Measurements from ENCODE around the gene CYB5RL. TPM values are rescaled to one million over a fixed set of nuclear protein-coding genes. Genes with fewer than 3 reads are reported as not detected.
"Not testable (repeated sequence)": the region's sequence is repeated elsewhere in the genome, so short reads cannot be mapped to it uniquely, and the experiment has no call there.

The CYB5RL gene
- polyA plus RNA-seq, 3 donors from 2014 or later: 1.5 to 3.6 (median 3.3) TPM

DNA sequence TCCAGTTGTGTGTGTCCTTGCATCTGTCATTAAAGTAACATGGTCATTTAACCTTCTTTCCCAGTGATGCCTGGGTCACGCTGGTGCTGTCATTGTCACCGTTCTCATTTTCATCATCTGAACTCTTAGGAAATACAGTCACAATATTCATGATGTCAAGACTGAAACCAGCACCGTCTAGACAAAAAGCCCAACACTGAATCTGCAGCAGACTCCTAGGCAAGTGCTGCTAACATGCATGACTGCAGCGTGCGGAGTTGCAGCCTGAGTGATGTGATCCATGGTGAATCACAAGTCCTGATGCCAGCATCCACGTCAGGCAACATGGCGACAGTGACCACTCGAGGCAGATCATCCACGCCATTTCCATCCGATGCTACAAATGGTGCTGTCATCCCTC is 37.8 kb upstream of the CYB5RL start:
- peaks cover 7 to 17% of the 10 kb centered on the region in 2 donors for H3K4me1 Mint-ChIP-seq
- no peak overlapping the region for H3K4me3 Mint-ChIP-seq
- H3K27me3 Mint-ChIP-seq (ENCODE audit: low read depth in 3 of 3): peaks cover 0 to 16% (median 15%) of the 10 kb centered on the region in 3 donors
- H3K9me3 Mint-ChIP-seq: no peaks in the 10 kb centered on the region
- peaks cover 16 to 20% (median 17%) of the 10 kb centered on the region in 3 donors for H3K36me3 Mint-ChIP-seq
- DNase-seq: no peak
- peak overlapping the region in 1 of 6 donors; percentile 73 for H3K27ac Mint-ChIP-seq

DNA sequence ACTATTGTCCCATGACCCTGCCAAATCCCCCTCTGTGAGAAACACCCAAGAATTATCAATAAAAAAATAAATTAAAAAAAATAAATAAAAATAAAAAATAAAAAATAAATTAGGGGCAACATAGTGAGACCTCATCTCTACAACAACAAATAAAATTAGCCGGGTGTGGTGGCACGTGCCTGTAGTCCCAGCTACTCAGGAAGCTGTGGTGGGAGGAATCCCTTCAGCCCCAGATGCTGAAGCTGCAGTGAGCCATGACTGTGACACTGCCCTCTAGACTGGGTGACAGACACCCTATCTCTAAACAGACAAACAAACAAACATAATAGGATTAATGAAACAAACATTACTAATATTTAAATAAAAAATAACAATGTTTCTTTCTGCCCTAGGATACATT is 34.5 kb upstream of the CYB5RL start:
- no peak overlapping the region for H3K4me3 Mint-ChIP-seq
- no peak for DNase-seq
- peaks cover 24 to 45% of the 10 kb centered on the region in 2 donors for H3K4me1 Mint-ChIP-seq
- H3K36me3 Mint-ChIP-seq: peaks cover 16 to 20% (median 17%) of the 10 kb centered on the region in 3 donors
- H3K9me3 Mint-ChIP-seq: no peaks in the 10 kb centered on the region
- peaks cover 0 to 22% (median 15%) of the 10 kb centered on the region in 3 donors for H3K27me3 Mint-ChIP-seq (ENCODE audit: low read depth in 3 of 3)
- no peak overlapping the region for H3K27ac Mint-ChIP-seq

DNA sequence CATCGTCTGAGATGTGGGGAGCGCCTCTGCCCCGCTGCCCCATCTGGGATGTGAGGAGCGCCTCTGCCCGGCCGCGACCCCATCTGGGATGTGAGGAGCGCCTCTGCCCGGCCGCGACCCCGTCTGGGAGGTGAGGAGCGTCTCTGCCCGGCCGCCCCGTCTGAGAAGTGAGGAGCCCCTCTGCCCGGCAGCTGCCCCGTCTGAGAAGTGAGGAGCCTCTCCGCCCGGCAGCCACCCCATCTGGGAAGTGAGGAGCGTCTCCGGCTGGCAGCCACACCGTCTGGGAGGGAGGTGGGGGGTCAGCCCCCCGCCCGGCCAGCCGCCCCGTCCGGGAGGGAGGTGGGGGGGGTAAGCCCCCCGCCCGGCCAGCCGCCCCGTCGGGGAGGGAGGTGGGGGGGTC is 33.4 kb upstream of the CYB5RL start:
- not testable (repeated sequence) for H3K4me3 Mint-ChIP-seq, H3K27ac Mint-ChIP-seq, DNase-seq, H3K9me3 Mint-ChIP-seq
- Mint-ChIP-seq H3K36me3 (peaks cover 15 to 16% (median 16%) of the 10 kb centered on the region in 3 donors), H3K27me3 (ENCODE audit: low read depth in 3 of 3) (peaks cover 0 to 24% (median 13%) of the 10 kb centered on the region in 3 donors), H3K4me1 (peaks cover 28 to 49% of the 10 kb centered on the region in 2 donors)

DNA sequence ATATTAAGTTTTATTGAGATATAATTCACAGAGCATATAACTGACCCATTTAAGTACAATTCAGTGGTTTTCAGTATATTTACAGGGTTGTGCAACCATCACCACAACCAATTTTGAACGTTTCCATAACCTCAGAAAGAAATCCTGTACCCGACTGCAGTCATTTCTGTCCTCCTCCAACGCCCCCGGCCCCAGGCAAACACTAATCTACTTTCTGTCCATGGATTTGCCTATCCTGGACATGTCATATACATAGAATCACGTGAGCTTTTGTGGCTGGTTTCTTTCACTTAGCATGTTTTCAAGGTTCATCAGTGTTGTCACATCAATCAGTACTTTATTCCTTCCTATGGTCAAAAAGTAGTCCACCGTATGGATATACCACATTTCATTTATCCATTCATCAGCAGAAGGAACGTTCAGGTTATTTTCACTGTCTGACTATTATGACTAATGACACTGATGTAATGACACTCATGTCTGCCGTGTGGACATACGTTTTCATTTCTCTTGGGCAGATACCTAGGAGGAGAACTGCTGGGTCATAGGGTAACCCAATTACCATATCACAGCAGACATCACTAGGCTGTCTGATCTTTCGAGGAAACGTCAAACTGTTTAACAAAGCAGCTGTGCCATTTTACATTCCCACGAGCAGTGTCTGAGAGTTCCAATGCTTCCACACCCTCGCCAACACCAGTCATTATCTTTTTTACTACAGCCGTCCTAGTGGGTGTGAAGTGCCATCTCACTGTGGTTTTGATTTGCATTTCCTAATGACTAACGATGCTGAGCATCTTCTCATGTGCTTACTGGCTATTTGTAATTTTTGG is 30.9 kb upstream of the CYB5RL start:
- Mint-ChIP-seq H3K4me1 (peaks cover 29 to 40% of the 10 kb centered on the region in 2 donors), H3K4me3 (peak overlapping the region in 1 of 5 donors; percentile 3), H3K9me3 (no peaks in the 10 kb centered on the region), H3K27ac (peak overlapping the region; percentile 42 to 81 (median 64)), H3K36me3 (peaks cover 3 to 7% (median 4%) of the 10 kb centered on the region in 3 donors), H3K27me3 (ENCODE audit: low read depth in 3 of 3) (peaks cover 0 to 32% (median 16%) of the 10 kb centered on the region in 3 donors)
- peak; percentile 10 to 39 (median 19) for DNase-seq

DNA sequence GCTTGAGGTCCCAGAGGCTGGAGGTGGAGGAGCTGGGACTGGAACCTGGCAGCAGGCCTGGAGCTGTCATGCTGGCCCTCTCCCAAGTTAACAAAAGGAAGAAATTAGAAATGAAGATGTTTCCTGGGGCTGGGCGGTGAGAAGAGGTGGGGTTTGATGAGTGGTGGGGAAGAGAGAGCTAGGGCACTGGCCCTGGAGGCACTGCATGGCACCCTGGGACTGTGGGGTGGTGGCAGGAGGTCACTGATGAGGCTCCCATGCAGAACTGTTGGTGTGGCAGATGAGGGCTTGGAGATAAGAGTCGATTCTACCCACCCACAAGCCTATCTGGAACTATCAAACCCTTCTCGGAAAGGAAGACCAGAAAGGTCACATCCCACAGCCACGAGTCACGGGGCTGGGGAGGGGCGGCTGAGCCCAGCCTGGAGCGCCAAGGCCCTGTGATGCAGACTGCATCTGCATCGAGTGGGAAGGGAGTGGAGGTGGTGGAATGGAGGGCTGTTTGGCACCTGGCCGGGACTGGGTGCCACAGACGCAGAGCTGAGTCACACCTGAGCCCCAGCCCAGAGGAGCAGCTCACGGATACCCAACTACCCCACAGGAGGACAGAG is 29.6 kb upstream of the CYB5RL start:
- Mint-ChIP-seq H3K27ac (peak overlapping the region in 5 of 6 donors; percentile 4 to 56 (median 45)), H3K4me1 (peaks cover 25 to 33% of the 10 kb centered on the region in 2 donors), H3K27me3 (ENCODE audit: low read depth in 3 of 3) (peaks cover 2 to 29% (median 21%) of the 10 kb centered on the region in 3 donors), H3K36me3 (peaks cover 6 to 12% (median 6%) of the 10 kb centered on the region in 3 donors), H3K4me3 (no peak overlapping the region), H3K9me3 (no peaks in the 10 kb centered on the region)
- no peak for DNase-seq

DNA sequence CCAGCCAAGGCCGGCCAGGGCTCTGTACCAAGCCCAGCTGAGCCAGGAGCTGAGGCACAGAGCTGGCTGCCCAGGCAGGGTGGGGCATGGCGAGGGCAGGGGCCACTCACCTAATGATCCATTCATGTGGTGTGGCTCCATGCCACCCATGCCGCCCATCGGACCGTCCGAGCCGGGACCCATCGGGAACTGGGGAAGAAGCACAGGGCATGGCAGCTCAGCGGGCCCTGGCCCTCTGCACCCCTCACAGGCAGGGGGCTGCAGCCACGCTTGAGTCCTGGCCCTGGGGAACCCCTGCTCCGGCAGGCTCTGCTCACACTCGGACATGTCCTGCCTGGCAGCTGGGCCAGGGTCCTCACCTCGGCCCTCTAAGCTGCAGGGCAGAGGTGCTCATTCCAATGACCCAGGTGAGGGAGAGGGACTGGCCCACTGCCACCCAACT is 28.8 kb upstream of the CYB5RL start:
- Mint-ChIP-seq H3K9me3 (no peaks in the 10 kb centered on the region), H3K4me3 (no peak overlapping the region), H3K27ac (peak overlapping the region in 2 of 6 donors; percentile 28 to 30), H3K4me1 (peaks cover 25 to 37% of the 10 kb centered on the region in 2 donors), H3K27me3 (ENCODE audit: low read depth in 3 of 3) (peaks cover 2 to 32% (median 26%) of the 10 kb centered on the region in 3 donors), H3K36me3 (peaks cover 6 to 12% (median 6%) of the 10 kb centered on the region in 3 donors)
- no peak for DNase-seq

DNA sequence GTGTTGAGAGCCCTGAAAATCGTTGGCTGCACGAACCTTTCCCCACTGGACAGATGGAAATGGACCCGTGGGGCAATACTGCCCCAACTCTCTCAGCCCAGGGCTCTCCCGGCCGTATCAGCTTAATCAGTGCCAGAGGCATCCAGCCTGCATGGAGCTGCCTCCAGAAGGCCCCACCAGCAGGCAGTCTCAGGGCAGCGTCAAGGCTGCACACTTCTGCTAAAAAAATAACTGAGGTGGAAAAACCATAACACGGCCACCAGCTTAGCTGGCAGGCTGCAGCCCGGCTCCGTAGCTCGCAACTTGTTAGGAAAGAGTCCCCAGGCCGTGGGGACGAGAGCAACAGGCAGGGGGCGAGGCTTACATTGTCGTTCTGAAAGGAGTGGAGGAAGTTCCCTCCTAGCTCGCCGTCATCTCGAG is 28.1 kb upstream of the CYB5RL start:
- no peak overlapping the region for H3K4me3 Mint-ChIP-seq
- peaks cover 25 to 38% of the 10 kb centered on the region in 2 donors for H3K4me1 Mint-ChIP-seq
- peak overlapping the region in 4 of 6 donors; percentile 26 to 77 (median 36) for H3K27ac Mint-ChIP-seq
- peaks cover 2 to 34% (median 28%) of the 10 kb centered on the region in 3 donors for H3K27me3 Mint-ChIP-seq (ENCODE audit: low read depth in 3 of 3)
- no peaks in the 10 kb centered on the region for H3K9me3 Mint-ChIP-seq
- DNase-seq: no peak
- peaks cover 6 to 12% (median 6%) of the 10 kb centered on the region in 3 donors for H3K36me3 Mint-ChIP-seq

DNA sequence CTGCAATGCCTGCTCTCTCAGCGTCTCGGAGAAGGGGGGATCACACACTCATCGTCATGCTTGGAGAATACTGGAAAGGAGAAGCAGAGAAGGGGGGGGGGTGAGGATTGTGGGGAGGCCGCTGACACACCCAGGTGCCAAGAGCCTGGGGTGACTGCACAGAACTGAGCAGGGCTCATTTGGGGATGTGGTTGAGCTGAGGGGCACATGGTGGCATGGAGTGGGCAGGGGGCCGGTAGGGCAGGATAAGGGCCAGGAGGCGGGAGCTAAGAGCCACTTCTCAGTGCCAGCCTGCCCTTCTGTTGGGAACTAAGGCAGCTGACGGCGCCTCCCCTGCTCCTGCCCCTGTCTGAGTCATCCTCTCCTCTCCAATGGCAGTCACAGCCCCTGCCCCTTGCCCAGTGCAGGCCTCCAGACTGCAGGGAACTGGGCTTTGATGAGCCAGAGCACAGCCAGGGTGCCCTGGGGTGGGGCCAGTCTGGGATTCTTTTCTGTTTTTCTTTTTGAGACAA is 27.3 kb upstream of the CYB5RL start:
- Mint-ChIP-seq H3K4me3 (no peak overlapping the region), H3K27ac (peak overlapping the region in 3 of 6 donors; percentile 12 to 30 (median 24)), H3K4me1 (peaks cover 25 to 43% of the 10 kb centered on the region in 2 donors), H3K27me3 (ENCODE audit: low read depth in 3 of 3) (peaks cover 2 to 35% (median 28%) of the 10 kb centered on the region in 3 donors), H3K36me3 (peaks cover 6 to 12% (median 6%) of the 10 kb centered on the region in 3 donors), H3K9me3 (no peaks in the 10 kb centered on the region)
- DNase-seq: no peak

DNA sequence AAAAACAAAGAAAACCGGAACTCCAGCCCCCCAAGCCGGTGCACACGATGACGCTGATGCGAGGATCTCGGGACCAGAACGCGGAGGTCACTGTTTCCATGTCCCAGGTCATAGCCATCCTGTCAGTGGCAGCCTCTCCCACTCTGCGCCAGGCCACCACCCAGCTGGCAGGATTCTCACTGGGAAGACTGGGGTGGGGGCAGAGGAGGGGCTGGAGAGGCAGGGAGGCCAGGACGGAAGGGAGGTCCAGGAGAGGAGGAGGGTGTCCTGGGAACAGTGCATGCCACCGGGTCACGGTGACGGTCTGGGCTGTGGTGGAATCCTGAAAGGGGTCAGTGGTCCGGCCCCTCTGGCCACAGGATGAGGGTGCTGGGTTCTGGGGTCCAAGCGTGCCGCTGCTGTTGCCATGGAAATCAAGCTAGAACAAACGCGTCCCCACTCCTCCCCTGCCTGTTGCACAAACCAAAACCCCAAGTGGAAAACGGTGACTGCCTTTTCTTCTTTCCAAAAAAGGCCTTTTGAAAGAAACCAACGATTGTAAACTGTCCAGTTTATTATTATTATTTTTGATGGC is 26.2 kb upstream of the CYB5RL start:
- Mint-ChIP-seq H3K4me1 (peaks cover 20 to 32% of the 10 kb centered on the region in 2 donors), H3K4me3 (no peak overlapping the region), H3K27me3 (ENCODE audit: low read depth in 3 of 3) (peaks cover 2 to 35% (median 26%) of the 10 kb centered on the region in 3 donors), H3K27ac (peak overlapping the region in 1 of 6 donors; percentile 38), H3K36me3 (peaks cover 6 to 12% (median 6%) of the 10 kb centered on the region in 3 donors), H3K9me3 (no peaks in the 10 kb centered on the region)
- no peak for DNase-seq

DNA sequence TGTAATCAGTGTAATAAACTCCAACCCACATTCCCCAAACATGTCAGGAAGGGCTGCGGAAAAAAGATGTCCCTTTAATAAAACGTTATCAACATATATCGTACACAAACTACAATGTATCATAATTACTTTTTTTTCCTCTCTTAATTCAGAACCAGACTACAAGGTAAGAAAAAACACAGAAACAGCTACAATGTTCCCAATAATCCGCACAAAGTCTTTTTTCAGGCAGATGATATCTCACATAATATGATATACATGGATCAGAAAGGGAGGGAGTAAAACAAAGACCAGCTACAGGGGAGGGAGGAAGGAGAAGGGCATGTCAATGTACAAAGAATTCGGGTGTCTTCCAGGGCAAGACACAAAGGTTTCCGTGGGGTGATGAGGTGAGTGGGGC is 25.5 kb upstream of the CYB5RL start:
- DNase-seq: no peak
- Mint-ChIP-seq H3K4me3 (no peak overlapping the region), H3K9me3 (no peaks in the 10 kb centered on the region), H3K27me3 (ENCODE audit: low read depth in 3 of 3) (peaks cover 2 to 34% (median 26%) of the 10 kb centered on the region in 3 donors), H3K27ac (peak overlapping the region in 4 of 6 donors; percentile 37 to 52 (median 38)), H3K4me1 (peaks cover 13 to 25% of the 10 kb centered on the region in 2 donors), H3K36me3 (peaks cover 6 to 12% (median 6%) of the 10 kb centered on the region in 3 donors)

DNA sequence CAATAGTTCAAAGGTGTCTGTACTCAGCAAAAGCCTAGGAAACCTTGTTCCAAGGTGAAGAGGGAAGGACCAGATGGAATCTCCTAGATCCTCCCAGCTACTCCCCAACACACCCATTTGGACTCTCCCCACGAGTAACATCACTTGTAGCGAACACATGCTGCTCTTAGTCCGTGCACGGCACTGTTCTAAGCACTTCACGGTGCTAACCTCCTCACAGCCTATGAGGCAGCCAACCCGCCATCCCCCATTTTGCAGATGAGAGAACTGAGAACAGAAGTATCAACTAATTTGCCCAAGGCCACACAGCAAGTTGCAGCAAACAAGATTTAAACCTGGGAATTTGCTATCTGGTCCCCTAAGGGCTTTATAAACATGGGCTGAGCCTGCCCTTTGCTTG is 24.4 kb upstream of the CYB5RL start:
- no peak for DNase-seq
- Mint-ChIP-seq H3K9me3 (no peaks in the 10 kb centered on the region), H3K4me3 (no peak overlapping the region), H3K4me1 (peaks cover 10 to 15% of the 10 kb centered on the region in 2 donors), H3K36me3 (peaks cover 6 to 12% (median 10%) of the 10 kb centered on the region in 3 donors), H3K27ac (peak overlapping the region in 3 of 6 donors; percentile 13 to 61 (median 45)), H3K27me3 (ENCODE audit: low read depth in 3 of 3) (peaks cover 2 to 26% (median 23%) of the 10 kb centered on the region in 3 donors)

DNA sequence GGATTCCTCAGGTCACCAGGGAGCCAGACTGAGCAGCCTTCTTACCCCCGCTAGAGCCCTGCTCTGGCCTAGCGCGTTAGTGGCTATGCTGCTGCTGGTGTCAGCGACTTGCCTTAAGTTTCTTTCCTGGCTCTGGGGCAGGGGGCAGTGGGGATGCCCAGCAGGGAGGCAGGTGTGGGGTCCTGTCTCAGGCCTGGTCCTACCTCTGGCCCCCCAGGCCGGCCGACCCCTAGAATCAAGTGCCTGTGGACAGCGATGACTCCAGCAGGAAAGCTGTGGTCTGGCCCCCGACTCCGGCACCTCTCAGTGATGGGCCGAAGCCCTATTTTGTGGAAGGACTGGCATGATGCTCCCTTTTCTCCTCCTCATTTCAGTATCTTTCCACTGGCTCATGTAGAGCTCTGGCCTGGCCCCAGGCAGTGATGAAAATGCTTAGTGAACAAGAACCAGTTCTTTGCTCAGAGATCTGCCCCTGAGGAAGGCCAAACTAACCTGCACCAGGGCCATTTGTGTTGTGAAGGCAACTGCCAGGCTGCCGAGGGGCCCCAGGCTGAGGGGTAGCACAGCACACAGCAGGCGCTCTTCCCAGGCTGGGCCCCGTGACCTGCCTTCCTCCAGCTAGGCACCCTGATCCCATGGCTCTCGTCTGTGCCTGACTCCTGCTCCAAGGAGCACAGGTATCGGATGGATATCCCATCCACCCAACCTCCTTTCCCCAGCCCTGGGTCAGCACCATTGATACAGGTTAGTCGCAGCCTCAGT is 23.8 kb upstream of the CYB5RL start:
- Mint-ChIP-seq H3K4me3 (peak overlapping the region in 1 of 5 donors; percentile 47), H3K27me3 (ENCODE audit: low read depth in 3 of 3) (peaks cover 2 to 26% (median 23%) of the 10 kb centered on the region in 3 donors), H3K36me3 (peaks cover 9 to 14% (median 11%) of the 10 kb centered on the region in 3 donors), H3K27ac (peak overlapping the region in 3 of 6 donors; percentile 13 to 61 (median 45)), H3K4me1 (peaks cover 8 to 12% of the 10 kb centered on the region in 2 donors), H3K9me3 (no peaks in the 10 kb centered on the region)
- no peak for DNase-seq
